WTC11 (cell line): ENCODE measurements around the gene TPST2. TPM values are rescaled to one million over a fixed set of nuclear protein-coding genes. Genes with fewer than 3 reads are reported as not detected.

Source experiments
- ATAC-seq: fragments of 200-7000 bp; cut with Tn5 transposase; 2 replicates; pipeline ENCODE4 v1.10.0; 2021; ENCODE audit warnings: mild to moderate bottlenecking, moderate library complexity
- CTCF ChIA-PET: fragments of 300-600 bp; sonication (Branson Sonifier 250); formaldehyde crosslinking; loops from one replicate; lab custom pipeline; 2021; ENCODE audit warnings: antibody characterized with exemption; lab: Charles Lee
- POLR2A ChIA-PET: fragments of 350-600 bp; sonication (Branson Sonifier 250); formaldehyde crosslinking; loops from one replicate; lab custom pipeline; 2021; ENCODE audit warnings: antibody characterized with exemption; lab: Charles Lee
- DNase-seq: peaks from one replicate; pipeline ENCODE4 v3.0.0; 2021; ENCODE audit warnings: low spot score
- H3K27ac Mint-ChIP-seq: 2 replicates; pipeline ENCODE4 v1.8.0; 2021; ENCODE audit warnings: mixed read lengths
- H3K27me3 Mint-ChIP-seq: 2 replicates; pipeline ENCODE4 v1.8.0; 2021; ENCODE audit warnings: low read depth, mild to moderate bottlenecking, moderate library complexity, mixed read lengths
- H3K36me3 Mint-ChIP-seq: 2 replicates; pipeline ENCODE4 v1.8.0; 2021; ENCODE audit warnings: mixed read lengths
- H3K4me1 Mint-ChIP-seq: 2 replicates; pipeline ENCODE4 v1.8.0; 2022; ENCODE audit warnings: mixed read lengths
- H3K4me3 Mint-ChIP-seq: 2 replicates; pipeline ENCODE4 v1.8.0; 2021; ENCODE audit warnings: mild to moderate bottlenecking, moderate library complexity, mixed read lengths
- H3K9me3 Mint-ChIP-seq: 2 replicates; pipeline ENCODE4 v1.8.0; 2021; ENCODE audit warnings: mixed read lengths
- AR ChIP-seq: fragments of 250-450 bp; sonication (Bioruptor Pico); IDR thresholded peaks from 2 replicates; pipeline ENCODE4 v1.9.0; 2021; ENCODE audit warnings: mild to moderate bottlenecking
- ATF1 ChIP-seq: sonication (generic); formaldehyde crosslinking; IDR thresholded peaks from 2 replicates; pipeline ENCODE4 v1.8.1; 2023; ENCODE audit warnings: mild to moderate bottlenecking, moderate library complexity, missing genetic modification reagents
- ATF3 ChIP-seq: sonication (generic); formaldehyde crosslinking; conservative IDR thresholded peaks from 2 replicates; pipeline ENCODE4 v1.8.1; 2022; ENCODE audit warnings: mild to moderate bottlenecking, missing genetic modification reagents
- CBFB ChIP-seq: sonication (generic); formaldehyde crosslinking; IDR thresholded peaks from 2 replicates; pipeline ENCODE4 v1.8.1; 2022; ENCODE audit warnings: mild to moderate bottlenecking, low read depth, missing genetic modification reagents
- CREB1 ChIP-seq: sonication (generic); formaldehyde crosslinking; IDR thresholded peaks from 2 replicates; pipeline ENCODE4 v1.8.0; 2023; ENCODE audit warnings: mild to moderate bottlenecking, missing genetic modification reagents
- E2F4 ChIP-seq: sonication (generic); formaldehyde crosslinking; IDR thresholded peaks from 2 replicates; pipeline ENCODE4 v1.8.1; 2022; ENCODE audit warnings: low read depth, mild to moderate bottlenecking, moderate library complexity, missing genetic modification reagents, borderline replicate concordance
- EMX1 ChIP-seq: fragments of 250-450 bp; sonication (Bioruptor Pico); IDR thresholded peaks from 2 replicates; pipeline ENCODE4 v1.8.0; 2021; ENCODE audit warnings: mild to moderate bottlenecking
- FOXK1 ChIP-seq: sonication (generic); formaldehyde crosslinking; IDR thresholded peaks from 2 replicates; pipeline ENCODE4 v1.8.0; 2022; ENCODE audit warnings: mild to moderate bottlenecking, moderate library complexity, missing genetic modification reagents
- HMGA2 ChIP-seq: fragments of 250-450 bp; sonication (Bioruptor Pico); IDR thresholded peaks from 2 replicates; pipeline ENCODE4 v1.4.0; 2021; ENCODE audit warnings: mild to moderate bottlenecking, moderate library complexity
- IRF1 ChIP-seq: sonication (generic); formaldehyde crosslinking; IDR thresholded peaks from 2 replicates; pipeline ENCODE4 v1.8.0; 2023; ENCODE audit warnings: missing genetic modification reagents
- JAZF1 ChIP-seq: fragments of 250-450 bp; sonication (Bioruptor Pico); IDR thresholded peaks from 2 replicates; pipeline ENCODE4 v1.9.0; 2021; ENCODE audit warnings: moderate library complexity, mild to moderate bottlenecking, inconsistent platforms
- MYBL2 ChIP-seq: sonication (generic); formaldehyde crosslinking; IDR thresholded peaks from 2 replicates; pipeline ENCODE4 v1.8.1; 2023; ENCODE audit warnings: mild to moderate bottlenecking, moderate library complexity, missing genetic modification reagents
- NFYB ChIP-seq: sonication (generic); formaldehyde crosslinking; conservative IDR thresholded peaks from 2 replicates; pipeline ENCODE4 v1.8.0; 2022; ENCODE audit warnings: low read depth, missing genetic modification reagents
- NR1H2 ChIP-seq: sonication (generic); formaldehyde crosslinking; IDR thresholded peaks from 2 replicates; pipeline ENCODE4 v1.9.0; 2021; ENCODE audit warnings: mild to moderate bottlenecking, moderate library complexity, missing genetic modification reagents
- OVOL2 ChIP-seq: fragments of 250-450 bp; sonication (Bioruptor Pico); IDR thresholded peaks from 2 replicates; pipeline ENCODE4 v1.9.0; 2021; ENCODE audit warnings: mild to moderate bottlenecking, borderline replicate concordance
- SMAD4 ChIP-seq: sonication (generic); formaldehyde crosslinking; IDR thresholded peaks from 2 replicates; pipeline ENCODE4 v1.8.0; 2022; ENCODE audit warnings: mild to moderate bottlenecking, missing genetic modification reagents
- SP1 ChIP-seq: sonication (generic); formaldehyde crosslinking; conservative IDR thresholded peaks from 2 replicates; pipeline ENCODE4 v1.8.1; 2022; ENCODE audit warnings: missing genetic modification reagents
- TEAD4 ChIP-seq: sonication (generic); formaldehyde crosslinking; IDR thresholded peaks from 2 replicates; pipeline ENCODE4 v1.8.0; 2022; ENCODE audit warnings: mild to moderate bottlenecking, missing genetic modification reagents
- ZBTB21 ChIP-seq: sonication (generic); formaldehyde crosslinking; IDR thresholded peaks from 2 replicates; pipeline ENCODE4 v1.8.1; 2023; ENCODE audit warnings: mild to moderate bottlenecking, missing genetic modification reagents, borderline replicate concordance
- ZNF121 ChIP-seq: sonication (generic); formaldehyde crosslinking; IDR thresholded peaks from 2 replicates; pipeline ENCODE4 v1.8.0; 2023; ENCODE audit warnings: missing genetic modification reagents
- ZNF138 ChIP-seq: sonication (generic); formaldehyde crosslinking; conservative IDR thresholded peaks from 2 replicates; pipeline ENCODE4 v1.8.1; 2022; ENCODE audit warnings: mild to moderate bottlenecking, moderate library complexity, missing genetic modification reagents
- ZNF232 ChIP-seq: sonication (generic); formaldehyde crosslinking; IDR thresholded peaks from 2 replicates; pipeline ENCODE4 v1.8.0; 2022; ENCODE audit warnings: mild to moderate bottlenecking, missing genetic modification reagents
- total RNA-seq: library from RNA; stranded (reverse); gene quantifications from 3 replicates; pipeline ENCODE4 v1.2.3, GENCODE V29; 2021
- TF ChIP-seq, protein P1 (sequence below): fragments of 200-600 bp; IDR thresholded peaks from 2 replicates; pipeline ENCODE4 v1.8.0; 2022; ENCODE audit warnings: antibody characterized with exemption

Gene TPST2
- total RNA-seq, 1 experiment from 2014 or later, result 84.2 TPM

DNA sequence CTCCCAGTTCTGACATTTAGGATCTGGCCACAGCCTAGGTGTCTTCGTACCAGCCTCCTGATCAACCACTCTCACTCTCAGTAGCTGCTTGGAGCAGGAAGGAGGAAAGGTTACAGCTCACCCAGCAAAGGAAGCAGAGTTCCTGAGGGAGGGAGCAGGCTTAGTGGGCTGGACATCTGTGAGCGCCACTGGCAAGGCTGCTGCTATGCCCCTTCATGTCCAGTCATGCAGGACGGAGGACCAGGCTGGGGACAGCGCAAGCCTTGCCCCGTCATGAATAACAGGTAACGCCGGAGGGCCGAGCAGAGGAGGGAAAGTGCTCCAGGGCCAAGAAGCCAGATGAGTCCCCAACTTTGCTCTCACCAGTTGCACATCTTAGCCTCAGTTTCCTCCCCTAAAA, 25.8 kb downstream of the TPST2 start:
- ATAC-seq, result no peak
- no peaks in the 10 kb centered on the region for H3K9me3 Mint-ChIP-seq
- no peaks in the 10 kb centered on the region; the same call in 1 of the 2 replicates for H3K27me3 Mint-ChIP-seq
- H3K4me1 Mint-ChIP-seq, result peaks cover 83% of the 10 kb centered on the region
- TF ChIP-seq ZNF121 (CRISPR knock-in tag), result 0 out of 2 replicates have a peak, but pooled peaks have one; percentile 16
- TF ChIP-seq CBFB (CRISPR knock-in tag), result 0 out of 2 replicates have a peak, but pooled peaks have one; percentile 34
- no peak for TF ChIP-seq SMAD4 (CRISPR knock-in tag)
- TF ChIP-seq ZNF138, result no peak
- TF ChIP-seq EMX1, result no peak
- TF ChIP-seq ZBTB21 (CRISPR knock-in tag), result no peak; the same call in 1 of the 2 replicates
- no peak for TF ChIP-seq JAZF1 (CRISPR knock-in tag)
- TF ChIP-seq, all 79 proteins: peak for 2
- CTCF ChIA-PET, result interaction anchor here (0.8 to 1.3 kb wide), 6 partner anchors 9 to 105 kb away, joined by 3 to 11 read pairs (median 4); partner anchors contain the start of gene TPST2
- POLR2A ChIA-PET, result interaction anchor here (0.6 to 1.5 kb wide), 2 partner anchors 9 to 78 kb away, joined by 3 read pairs; no protein-coding TSS in a partner anchor
- Mint-ChIP-seq H3K4me3 (no peak overlapping the region), H3K36me3 (peaks cover 6% of the 10 kb centered on the region), H3K27ac (peak overlapping the region; percentile 75)
- no peak for DNase-seq

- TF ChIP-seq TEAD4 (no peak), FOXK1 (CRISPR knock-in tag) (no peak), ATF3 (no peak), MYBL2 (CRISPR knock-in tag) (no peak), CREB1 (CRISPR knock-in tag) (no peak), E2F4 (CRISPR knock-in tag) (no peak), JAZF1 (CRISPR knock-in tag) (no peak), NR1H2 (no peak), SP1 (no peak; the same call in 1 of the 2 replicates), ATF1 (CRISPR knock-in tag) (no peak), HMGA2 (CRISPR knock-in tag) (no peak)
- TF ChIP-seq, protein P1, sequence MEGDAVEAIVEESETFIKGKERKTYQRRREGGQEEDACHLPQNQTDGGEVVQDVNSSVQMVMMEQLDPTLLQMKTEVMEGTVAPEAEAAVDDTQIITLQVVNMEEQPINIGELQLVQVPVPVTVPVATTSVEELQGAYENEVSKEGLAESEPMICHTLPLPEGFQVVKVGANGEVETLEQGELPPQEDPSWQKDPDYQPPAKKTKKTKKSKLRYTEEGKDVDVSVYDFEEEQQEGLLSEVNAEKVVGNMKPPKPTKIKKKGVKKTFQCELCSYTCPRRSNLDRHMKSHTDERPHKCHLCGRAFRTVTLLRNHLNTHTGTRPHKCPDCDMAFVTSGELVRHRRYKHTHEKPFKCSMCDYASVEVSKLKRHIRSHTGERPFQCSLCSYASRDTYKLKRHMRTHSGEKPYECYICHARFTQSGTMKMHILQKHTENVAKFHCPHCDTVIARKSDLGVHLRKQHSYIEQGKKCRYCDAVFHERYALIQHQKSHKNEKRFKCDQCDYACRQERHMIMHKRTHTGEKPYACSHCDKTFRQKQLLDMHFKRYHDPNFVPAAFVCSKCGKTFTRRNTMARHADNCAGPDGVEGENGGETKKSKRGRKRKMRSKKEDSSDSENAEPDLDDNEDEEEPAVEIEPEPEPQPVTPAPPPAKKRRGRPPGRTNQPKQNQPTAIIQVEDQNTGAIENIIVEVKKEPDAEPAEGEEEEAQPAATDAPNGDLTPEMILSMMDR, result no peak
- TF ChIP-seq, all 79 proteins: peak for 0
- H3K27ac Mint-ChIP-seq, result peak overlapping the region; percentile 79
- no peaks in the 10 kb centered on the region for H3K9me3 Mint-ChIP-seq
- 0 out of 2 replicates have a peak, but pooled peaks cover 3% of the 10 kb centered on the region for H3K36me3 Mint-ChIP-seq
- ATAC-seq, result peak; percentile 15; the same call in 1 of the 2 replicates
- DNase-seq, result no peak
- peaks cover 83% of the 10 kb centered on the region for H3K4me1 Mint-ChIP-seq
- ChIA-PET POLR2A (no interaction called here), CTCF (interaction anchor here (0.9 to 1.3 kb wide), 4 partner anchors 27 to 106 kb away, joined by 3 to 11 read pairs (median 8); partner anchors contain the start of gene TPST2)
- H3K4me3 Mint-ChIP-seq, result no peak overlapping the region
- no peaks in the 10 kb centered on the region; the same call in 1 of the 2 replicates for H3K27me3 Mint-ChIP-seq
Observed at GRCh38 chr22:26563022-26563421, 26.9 kb downstream of the TPST2 start.

- CTCF ChIA-PET, result interaction anchor here (0.6 to 1.0 kb wide), 2 partner anchors 8 to 28 kb away, joined by 3 read pairs; no protein-coding TSS in a partner anchor
- peak overlapping the region; percentile 38; the same call in 1 of the 2 replicates for H3K27ac Mint-ChIP-seq
- TF ChIP-seq NFYB (CRISPR knock-in tag) (no peak), AR (CRISPR knock-in tag) (no peak), ZNF121 (CRISPR knock-in tag) (no peak), IRF1 (CRISPR knock-in tag) (no peak), MYBL2 (CRISPR knock-in tag) (no peak), ZBTB21 (CRISPR knock-in tag) (no peak), ZNF232 (CRISPR knock-in tag) (no peak), OVOL2 (CRISPR knock-in tag) (no peak)
- TF ChIP-seq, protein P1, result no peak
Observed at GRCh38 chr22:26561756-26562417, 28.0 kb downstream of the TPST2 start.

More at GRCh38 chr22:26561756-26562417, 28.0 kb downstream of the TPST2 start:
- no peak for DNase-seq
- Mint-ChIP-seq H3K36me3 (0 out of 2 replicates have a peak, but pooled peaks cover 3% of the 10 kb centered on the region), H3K4me3 (no peak overlapping the region), H3K9me3 (no peaks in the 10 kb centered on the region), H3K27me3 (no peaks in the 10 kb centered on the region; the same call in 1 of the 2 replicates), H3K4me1 (peaks cover 79% of the 10 kb centered on the region)
- no peak for ATAC-seq
- POLR2A ChIA-PET, result interaction anchor here (0.6 kb wide), 1 partner anchor 544 kb away, joined by 3 read pairs; no protein-coding TSS in a partner anchor
